ELR (cell line): ENCODE results near the gene PERCC1.

ENCODE experiments used
- DNase-seq: peaks from one replicate; pipeline ENCODE4 v3.0.0-alpha.2; 2015; ENCODE audit warnings: low read depth

The PERCC1 gene

GRCh38 chr16:1450218-1450617 is 19.3 kb downstream of the PERCC1 start:
- no peak for DNase-seq

- DNase-seq, result no peak
These were observed 20.0 kb downstream of the PERCC1 start for GRCh38 chr16:1450841-1451240.

- no peak for DNase-seq
These were observed 21.0 kb downstream of the PERCC1 start for GRCh38 chr16:1451702-1452392.

GRCh38 chr16:1452530-1452929 is 21.7 kb downstream of the PERCC1 start:
- DNase-seq, result no peak

- DNase-seq, result no peak
These were observed 22.4 kb downstream of the PERCC1 start for GRCh38 chr16:1453316-1453715.

- DNase-seq, result no peak
These were observed 23.7 kb downstream of the PERCC1 start for GRCh38 chr16:1454561-1454960.

GRCh38 chr16:1455190-1456171 is 24.6 kb downstream of the PERCC1 start:
- DNase-seq, result no peak

- no peak for DNase-seq
These were observed 26.1 kb downstream of the PERCC1 start for GRCh38 chr16:1456951-1457350.

- no peak for DNase-seq
These were observed 26.8 kb downstream of the PERCC1 start for GRCh38 chr16:1457489-1458245.

GRCh38 chr16:1458336-1458976 is 27.6 kb downstream of the PERCC1 start:
- DNase-seq, result peak; percentile 30

- no peak for DNase-seq
These were observed 28.1 kb downstream of the PERCC1 start for GRCh38 chr16:1458977-1459341.

- DNase-seq, result no peak
These were observed 29.1 kb downstream of the PERCC1 start for GRCh38 chr16:1459967-1460366.

GRCh38 chr16:1460602-1461138 is 29.8 kb downstream of the PERCC1 start:
- no peak for DNase-seq

GRCh38 chr16:1461146-1461545 is 30.3 kb downstream of the PERCC1 start:
- DNase-seq, result no peak

GRCh38 chr16:1464196-1464893 is 33.5 kb downstream of the PERCC1 start:
- no peak for DNase-seq

- DNase-seq, result no peak
These were observed 34.2 kb downstream of the PERCC1 start for GRCh38 chr16:1464894-1465566.

GRCh38 chr16:1465567-1465915 is 34.7 kb downstream of the PERCC1 start:
- no peak for DNase-seq

GRCh38 chr16:1466054-1466453 is 35.2 kb downstream of the PERCC1 start:
- DNase-seq, result no peak

GRCh38 chr16:1466968-1467521 is 36.2 kb downstream of the PERCC1 start:
- DNase-seq, result peak; percentile 9

GRCh38 chr16:1468426-1468810 is 37.5 kb downstream of the PERCC1 start:
- no peak for DNase-seq
